ENCODE data around the gene RNF213.
A peak's percentile ranks its signal among the peaks of the same experiment; 100 is the strongest.

Gene RNF213

GRCh38 chr17:80388601-80389000 lies 127.9 kb downstream of the RNF213 start:
- Histone ChIP-seq H3K27ac (peak overlapping the region; percentile 42), H3K36me3 (peaks cover 90% of the 10 kb centered on the region), H3K27me3 (ENCODE audit: insufficient read depth, low read depth, severe bottlenecking) (no peaks in the 10 kb centered on the region), H3K9me3 (ENCODE audit: severe bottlenecking) (no peaks in the 10 kb centered on the region), H3K4me3 (ENCODE audit: low read depth, low read length) (no peak overlapping the region)
- no peak for TF ChIP-seq CTCF (IDR thresholded peaks at IDR 0.05; ENCODE audit: low read depth, low read length)
- DNase-seq: no peak

GRCh38 chr17:80389011-80389995 lies 128.7 kb downstream of the RNF213 start:
- Histone ChIP-seq H3K9me3 (ENCODE audit: severe bottlenecking) (no peaks in the 10 kb centered on the region), H3K27ac (peak overlapping the region; percentile 42), H3K27me3 (ENCODE audit: insufficient read depth, low read depth, severe bottlenecking) (no peaks in the 10 kb centered on the region), H3K4me3 (ENCODE audit: low read depth, low read length) (no peak overlapping the region), H3K36me3 (peaks cover 90% of the 10 kb centered on the region)
- peak; percentile 60 for DNase-seq
- no peak for TF ChIP-seq CTCF (IDR thresholded peaks at IDR 0.05; ENCODE audit: low read depth, low read length)

- H3K36me3 ChIP-seq: peaks cover 59% of the 10 kb centered on the region
- no peak for DNase-seq
- H3K9me3 ChIP-seq (ENCODE audit: severe bottlenecking): no peaks in the 10 kb centered on the region
- H3K4me3 ChIP-seq (ENCODE audit: low read depth, low read length): no peak overlapping the region
- TF ChIP-seq CTCF (IDR thresholded peaks at IDR 0.05; ENCODE audit: low read depth, low read length): no peak
- no peak overlapping the region for H3K27ac ChIP-seq
- no peaks in the 10 kb centered on the region for H3K27me3 ChIP-seq (ENCODE audit: insufficient read depth, low read depth, severe bottlenecking)
Observed at GRCh38 chr17:80393241-80393890, 132.7 kb downstream of the RNF213 start.

GRCh38 chr17:80393961-80394360 lies 133.3 kb downstream of the RNF213 start:
- H3K27ac ChIP-seq: no peak overlapping the region
- DNase-seq: no peak
- no peak overlapping the region for H3K4me3 ChIP-seq (ENCODE audit: low read depth, low read length)
- H3K9me3 ChIP-seq (ENCODE audit: severe bottlenecking): no peaks in the 10 kb centered on the region
- H3K36me3 ChIP-seq: peaks cover 53% of the 10 kb centered on the region
- no peaks in the 10 kb centered on the region for H3K27me3 ChIP-seq (ENCODE audit: insufficient read depth, low read depth, severe bottlenecking)
- TF ChIP-seq CTCF (IDR thresholded peaks at IDR 0.05; ENCODE audit: low read depth, low read length): no peak

- TF ChIP-seq CTCF (IDR thresholded peaks at IDR 0.05; ENCODE audit: low read depth, low read length): no peak
- no peak overlapping the region for H3K4me3 ChIP-seq (ENCODE audit: low read depth, low read length)
- no peak for DNase-seq
- H3K27ac ChIP-seq: no peak overlapping the region
- H3K27me3 ChIP-seq (ENCODE audit: insufficient read depth, low read depth, severe bottlenecking): no peaks in the 10 kb centered on the region
- no peaks in the 10 kb centered on the region for H3K9me3 ChIP-seq (ENCODE audit: severe bottlenecking)
- peaks cover 48% of the 10 kb centered on the region for H3K36me3 ChIP-seq
Observed at GRCh38 chr17:80394629-80395216, 134.1 kb downstream of the RNF213 start.
